ENCODE results near the gene PHF21A.

DNA sequence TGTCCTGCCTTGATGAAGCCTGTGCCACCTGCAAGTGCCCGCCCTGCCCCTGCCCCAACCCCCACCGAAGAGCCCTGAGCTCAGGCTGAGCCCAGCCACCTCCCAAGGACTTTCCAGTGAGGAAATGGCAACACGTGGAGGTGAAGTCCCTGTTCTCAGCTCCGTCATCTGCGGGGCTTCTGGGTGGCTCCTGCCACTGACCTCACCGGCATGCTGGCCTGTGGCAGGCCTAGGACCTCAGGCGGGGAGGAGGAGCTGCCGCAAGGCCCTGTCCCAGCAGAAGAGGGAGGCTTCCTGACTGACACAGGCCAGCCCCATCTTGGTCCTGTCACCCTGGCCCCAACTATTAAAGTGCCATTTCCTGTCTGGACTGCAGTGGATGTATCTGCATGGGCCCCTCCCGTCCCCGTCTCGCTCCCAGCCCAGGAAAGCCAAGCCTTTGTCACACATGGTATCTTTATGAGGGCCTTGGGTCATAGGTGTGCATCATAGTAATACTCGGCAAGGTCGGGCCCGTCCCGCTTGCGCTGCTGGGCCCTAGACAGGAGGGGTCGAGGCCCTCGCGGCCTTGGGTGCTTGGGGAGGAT lies 215.1 kb downstream of the PHF21A start:
- TF ChIP-seq, protein P1, sequence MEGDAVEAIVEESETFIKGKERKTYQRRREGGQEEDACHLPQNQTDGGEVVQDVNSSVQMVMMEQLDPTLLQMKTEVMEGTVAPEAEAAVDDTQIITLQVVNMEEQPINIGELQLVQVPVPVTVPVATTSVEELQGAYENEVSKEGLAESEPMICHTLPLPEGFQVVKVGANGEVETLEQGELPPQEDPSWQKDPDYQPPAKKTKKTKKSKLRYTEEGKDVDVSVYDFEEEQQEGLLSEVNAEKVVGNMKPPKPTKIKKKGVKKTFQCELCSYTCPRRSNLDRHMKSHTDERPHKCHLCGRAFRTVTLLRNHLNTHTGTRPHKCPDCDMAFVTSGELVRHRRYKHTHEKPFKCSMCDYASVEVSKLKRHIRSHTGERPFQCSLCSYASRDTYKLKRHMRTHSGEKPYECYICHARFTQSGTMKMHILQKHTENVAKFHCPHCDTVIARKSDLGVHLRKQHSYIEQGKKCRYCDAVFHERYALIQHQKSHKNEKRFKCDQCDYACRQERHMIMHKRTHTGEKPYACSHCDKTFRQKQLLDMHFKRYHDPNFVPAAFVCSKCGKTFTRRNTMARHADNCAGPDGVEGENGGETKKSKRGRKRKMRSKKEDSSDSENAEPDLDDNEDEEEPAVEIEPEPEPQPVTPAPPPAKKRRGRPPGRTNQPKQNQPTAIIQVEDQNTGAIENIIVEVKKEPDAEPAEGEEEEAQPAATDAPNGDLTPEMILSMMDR (IDR thresholded peaks at IDR 0.05; ENCODE audit: low read depth, low read length, missing input control): no peak
- no peak for TF ChIP-seq HNF4G (IDR thresholded peaks at IDR 0.05)
- TF ChIP-seq RXRA (IDR thresholded peaks at IDR 0.05): no peak
